MCF 10A (cell line): ENCODE measurements around the gene SLC27A1. TPM values are rescaled to one million over a fixed set of nuclear protein-coding genes. Genes with fewer than 3 reads are reported as not detected.
"Not testable (repeated sequence)": the region's sequence is repeated elsewhere in the genome, so short reads cannot be mapped to it uniquely, and the experiment has no call there.

Source experiments
- BruUV-seq: library from RNA; stranded (reverse); fragments of 400-500 nt; replicated peaks from 2 replicates; lab custom pipeline; 2021; lab: Mats Ljungman, UMichigan
- CTCF ChIA-PET: fragments of 300-600 bp; sonication (Branson Sonifier 250); formaldehyde crosslinking; extraction: SDS; loops from one replicate; lab custom pipeline; 2021; ENCODE audit warnings: antibody characterized with exemption, inconsistent platforms; lab: Yijun Ruan, JAX
- POLR2A ChIA-PET: fragments of 300-600, 350-650 bp; sonication (Branson Sonifier 250); formaldehyde crosslinking; extraction: SDS; loops from one replicate; lab custom pipeline; 2020; ENCODE audit warnings: antibody characterized with exemption, inconsistent platforms; lab: Yijun Ruan, JAX
- DNase-seq: peaks from one replicate; pipeline ENCODE4 v3.0.0-alpha.2; 2018; ENCODE audit not compliant: unreplicated experiment
- H3K27ac Mint-ChIP-seq: one replicate; pipeline ENCODE4 v1.8.0; 2022; ENCODE audit warnings: mild to moderate bottlenecking, low read depth, mixed read lengths; ENCODE audit not compliant: unreplicated experiment
- H3K27me3 Mint-ChIP-seq: one replicate; pipeline ENCODE4 v1.8.0; 2022; ENCODE audit warnings: mixed read lengths; ENCODE audit not compliant: insufficient read depth, unreplicated experiment
- H3K36me3 Mint-ChIP-seq: one replicate; pipeline ENCODE4 v1.8.0; 2022; ENCODE audit warnings: mild to moderate bottlenecking, moderate library complexity, mixed read lengths; ENCODE audit not compliant: insufficient read depth, unreplicated experiment
- H3K4me1 Mint-ChIP-seq: one replicate; pipeline ENCODE4 v1.8.0; 2022; ENCODE audit warnings: mixed read lengths; ENCODE audit not compliant: insufficient read depth, unreplicated experiment
- H3K4me3 Mint-ChIP-seq: one replicate; pipeline ENCODE4 v1.8.0; 2022; ENCODE audit warnings: mild to moderate bottlenecking, moderate library complexity, mixed read lengths; ENCODE audit not compliant: unreplicated experiment
- H3K9me3 Mint-ChIP-seq: one replicate; pipeline ENCODE4 v1.8.0; 2022; ENCODE audit warnings: mixed read lengths; ENCODE audit not compliant: unreplicated experiment
- intact Hi-C: fragments of 100-400 bp; cut with micrococcal nuclease; formaldehyde crosslinking; loops from 2 replicates; pipeline ENCODE4 v1.14.1; 2022
- total RNA-seq: library from RNA; stranded (reverse); gene quantifications from 2 replicates; pipeline ENCODE4 v1.2.3, GENCODE V29; 2022
- TF ChIP-seq, protein P1 (sequence below): fragments of 200-600 bp; IDR thresholded peaks from one replicate; pipeline ENCODE4 v1.8.0; 2022; ENCODE audit warnings: antibody characterized with exemption, mild to moderate bottlenecking; ENCODE audit not compliant: unreplicated experiment

The SLC27A1 gene
- total RNA-seq, 1 experiment from 2014 or later: 5.0 TPM

DNA sequence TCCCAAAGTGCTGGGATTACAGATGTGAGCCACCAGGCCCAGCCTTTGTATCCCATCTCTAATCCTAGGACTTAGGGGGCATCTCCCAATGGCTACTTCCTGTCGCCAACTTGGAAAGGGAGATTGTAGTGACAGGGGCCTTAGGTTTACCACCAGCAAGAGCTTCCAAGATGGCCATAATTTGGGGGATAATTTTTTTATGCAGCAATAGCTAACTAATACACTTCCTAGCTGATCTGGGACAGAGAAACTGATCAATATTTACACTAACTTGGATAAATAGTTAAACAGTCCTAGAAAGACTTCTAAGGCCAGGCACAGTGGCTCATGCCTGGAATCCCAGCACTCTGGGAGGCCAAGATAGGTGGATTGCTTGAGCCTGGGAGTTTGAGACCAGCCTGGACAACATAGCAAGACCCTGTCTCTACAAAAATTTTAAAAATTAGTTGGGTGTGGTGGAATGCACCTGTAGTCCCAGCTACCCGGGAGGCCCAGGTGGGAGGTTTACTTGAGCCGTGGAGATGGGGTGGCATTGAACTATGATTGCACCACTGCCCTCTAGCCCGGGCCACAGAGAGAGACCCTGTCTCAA is 79.8 kb downstream of the SLC27A1 start:
- CTCF ChIA-PET: interaction anchor here (0.6 to 1.1 kb wide), 2 partner anchors 22 to 23 kb away, joined by 3 read pairs; no protein-coding TSS in a partner anchor
- POLR2A ChIA-PET: interaction anchor here (1.3 kb wide), 1 partner anchor 39 kb away, joined by 3 read pairs; the partner anchor contains the start of gene PGLS
- H3K4me1 Mint-ChIP-seq: peaks cover 6% of the 10 kb centered on the region
- DNase-seq: no peak
- intact Hi-C loops: no loop called here
- no peaks in the 10 kb centered on the region for H3K27me3 Mint-ChIP-seq
- no peak overlapping the region for H3K27ac Mint-ChIP-seq
- BruUV-seq: no TSS peak
- H3K9me3 Mint-ChIP-seq: no peaks in the 10 kb centered on the region
- TF ChIP-seq, protein P1, sequence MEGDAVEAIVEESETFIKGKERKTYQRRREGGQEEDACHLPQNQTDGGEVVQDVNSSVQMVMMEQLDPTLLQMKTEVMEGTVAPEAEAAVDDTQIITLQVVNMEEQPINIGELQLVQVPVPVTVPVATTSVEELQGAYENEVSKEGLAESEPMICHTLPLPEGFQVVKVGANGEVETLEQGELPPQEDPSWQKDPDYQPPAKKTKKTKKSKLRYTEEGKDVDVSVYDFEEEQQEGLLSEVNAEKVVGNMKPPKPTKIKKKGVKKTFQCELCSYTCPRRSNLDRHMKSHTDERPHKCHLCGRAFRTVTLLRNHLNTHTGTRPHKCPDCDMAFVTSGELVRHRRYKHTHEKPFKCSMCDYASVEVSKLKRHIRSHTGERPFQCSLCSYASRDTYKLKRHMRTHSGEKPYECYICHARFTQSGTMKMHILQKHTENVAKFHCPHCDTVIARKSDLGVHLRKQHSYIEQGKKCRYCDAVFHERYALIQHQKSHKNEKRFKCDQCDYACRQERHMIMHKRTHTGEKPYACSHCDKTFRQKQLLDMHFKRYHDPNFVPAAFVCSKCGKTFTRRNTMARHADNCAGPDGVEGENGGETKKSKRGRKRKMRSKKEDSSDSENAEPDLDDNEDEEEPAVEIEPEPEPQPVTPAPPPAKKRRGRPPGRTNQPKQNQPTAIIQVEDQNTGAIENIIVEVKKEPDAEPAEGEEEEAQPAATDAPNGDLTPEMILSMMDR: no peak
- no peak overlapping the region for H3K4me3 Mint-ChIP-seq
- peaks cover 7% of the 10 kb centered on the region for H3K36me3 Mint-ChIP-seq

DNA sequence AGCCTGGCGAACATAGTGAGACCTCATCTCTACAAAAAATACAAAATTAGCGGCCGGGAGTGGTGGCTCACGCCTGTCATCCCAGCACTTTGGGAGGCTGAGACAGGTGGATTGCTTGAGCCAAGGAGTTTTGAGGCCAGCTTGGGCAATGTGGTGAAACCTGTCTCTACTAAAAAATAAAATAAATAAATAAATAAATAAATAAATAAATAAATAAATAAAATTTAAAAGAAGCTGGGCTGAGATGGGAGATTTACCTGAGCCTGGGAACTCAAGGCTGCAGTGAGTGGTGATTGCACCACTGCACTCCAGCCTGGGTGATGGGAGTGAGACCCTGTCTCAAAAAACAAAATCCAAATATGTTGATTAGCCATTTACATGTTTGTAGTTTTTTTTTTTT is 82.4 kb downstream of the SLC27A1 start:
- peaks cover 13% of the 10 kb centered on the region for H3K4me1 Mint-ChIP-seq
- not testable (repeated sequence) for H3K4me3 Mint-ChIP-seq, H3K9me3 Mint-ChIP-seq, BruUV-seq, DNase-seq, H3K27me3 Mint-ChIP-seq
- peak overlapping the region; percentile 44 for H3K27ac Mint-ChIP-seq
- POLR2A ChIA-PET: interaction anchor here (1.6 to 3.1 kb wide), 3 partner anchors 41 to 380 kb away, joined by 3 to 19 read pairs (median 4); partner anchors contain the start of genes CCDC124 and PGLS
- CTCF ChIA-PET: interaction anchor here (0.5 to 1.0 kb wide), 5 partner anchors 23 to 384 kb away, joined by 3 to 5 read pairs (median 3); no protein-coding TSS in a partner anchor
- H3K36me3 Mint-ChIP-seq: peaks cover 11% of the 10 kb centered on the region
- intact Hi-C loops: loop anchor here (2.0 kb wide), 1 partner anchor 42 kb away; the partner anchor contains the start of gene PGLS

DNA sequence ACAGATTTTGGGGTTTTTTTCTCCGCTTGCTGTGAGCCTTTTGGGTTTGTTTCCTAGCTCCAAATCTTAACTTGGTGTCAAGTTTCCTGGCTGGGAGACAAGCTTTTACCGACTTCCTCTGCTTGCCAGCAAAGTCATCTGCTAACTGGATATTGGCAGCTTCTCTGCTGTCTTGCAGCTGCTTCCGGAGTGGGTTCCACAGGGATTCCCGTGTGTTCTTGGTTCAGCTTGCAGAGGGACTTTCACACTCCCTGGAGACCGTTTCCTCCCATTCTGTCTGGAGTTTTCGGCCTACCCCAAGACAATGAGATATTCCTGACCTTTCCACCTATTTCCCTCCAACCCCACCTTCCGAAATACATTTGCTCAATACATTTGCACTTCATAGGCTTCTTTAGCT is 82.9 kb downstream of the SLC27A1 start:
- no TSS peak for BruUV-seq
- Mint-ChIP-seq H3K27ac (peak overlapping the region; percentile 44), H3K4me3 (peak overlapping the region; percentile 45), H3K27me3 (no peaks in the 10 kb centered on the region), H3K9me3 (no peaks in the 10 kb centered on the region), H3K36me3 (peaks cover 11% of the 10 kb centered on the region), H3K4me1 (peaks cover 13% of the 10 kb centered on the region)
- POLR2A ChIA-PET: interaction anchor here (0.7 to 3.1 kb wide), 4 partner anchors 42 to 379 kb away, joined by 3 to 19 read pairs (median 4); partner anchors contain the start of genes CCDC124 and PGLS
- TF ChIP-seq, protein P1: no peak
- intact Hi-C loops: loop anchor here (2.0 kb wide), 1 partner anchor 42 kb away; the partner anchor contains the start of gene PGLS
- CTCF ChIA-PET: interaction anchor here (0.5 to 1.0 kb wide), 3 partner anchors 42 to 385 kb away, joined by 3 to 5 read pairs (median 4); no protein-coding TSS in a partner anchor
- peak; percentile 96 for DNase-seq

DNA sequence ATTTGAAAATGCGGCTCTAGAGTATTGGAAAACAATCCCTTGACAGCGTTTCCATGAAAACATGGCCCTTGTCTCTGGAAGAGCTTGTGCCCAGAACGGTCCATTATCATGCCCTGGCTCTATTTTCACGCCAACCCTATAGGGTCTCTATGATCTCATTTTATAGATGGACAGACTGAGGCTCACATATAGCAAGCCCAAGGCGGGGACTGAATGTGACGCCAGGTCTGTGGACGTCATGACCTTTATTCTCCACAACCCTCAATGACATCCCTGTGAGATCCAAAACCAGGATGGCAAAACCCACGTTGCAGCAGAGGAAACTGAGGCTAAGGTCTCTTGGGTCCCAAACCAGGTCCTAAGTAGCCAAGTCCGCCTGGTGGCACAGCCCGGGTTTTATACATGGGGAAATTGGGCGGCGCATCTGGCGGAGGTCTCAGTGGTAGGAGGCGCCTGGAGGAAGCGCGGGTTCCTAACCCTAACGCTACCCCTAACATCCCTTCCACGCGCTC is 84.7 kb downstream of the SLC27A1 start:
- H3K36me3 Mint-ChIP-seq: peaks cover 19% of the 10 kb centered on the region
- CTCF ChIA-PET: interaction anchor here (0.6 to 1.2 kb wide), 2 partner anchors 30 to 305 kb away, joined by 4 to 7 read pairs; partner anchors contain the start of gene RPL18A
- peak overlapping the region; percentile 67 for H3K27ac Mint-ChIP-seq
- no TSS peak for BruUV-seq
- H3K4me3 Mint-ChIP-seq: peak overlapping the region; percentile 86
- TF ChIP-seq, protein P1: no peak
- no peaks in the 10 kb centered on the region for H3K27me3 Mint-ChIP-seq
- DNase-seq: no peak
- peaks cover 15% of the 10 kb centered on the region for H3K4me1 Mint-ChIP-seq
- no peaks in the 10 kb centered on the region for H3K9me3 Mint-ChIP-seq
- intact Hi-C loops: no loop called here
- POLR2A ChIA-PET: interaction anchor here (3.1 kb wide), 1 partner anchor 44 kb away, joined by 19 read pairs; the partner anchor contains the start of gene PGLS
